Heart right ventricle (tissue), 16 donors: ENCODE data around the gene PIM3. TPM values are rescaled to one million over a fixed set of nuclear protein-coding genes. Genes with fewer than 3 reads are reported as not detected.

Experiments
- ATAC-seq, 8 donors: fragments of 200-7000 bp; cut with Tn5 transposase; one replicate each; pipeline ENCODE4 v1.9.1; 2020; ENCODE audit warnings: mild to moderate bottlenecking in 8 of 8, moderate library complexity in 8 of 8, moderate number of reproducible peaks in 1 of 8
- DNase-seq, 2 donors: peaks; one replicate each; pipeline ENCODE4 v3.0.0-alpha.2; 2020
- H3K27ac ChIP-seq, 10 donors: fragments of 200-600 bp; sonication (generic) in 2 of 10; one replicate each; pipeline versions ENCODE4 v1.5.0 to v1.8.0; 2020 to 2022; ENCODE audit warnings: mild to moderate bottlenecking in 3 of 10
- H3K27me3 ChIP-seq, 7 donors: fragments of 200-600 bp; one replicate each; pipeline ENCODE4 v1.8.0; 2021 to 2022; ENCODE audit warnings: mild to moderate bottlenecking in 2 of 7
- H3K36me3 ChIP-seq, 9 donors: fragments of 200-600 bp; sonication (generic) in 1 of 9; one replicate each; pipeline versions ENCODE4 v1.5.0 to v1.8.0; 2020 to 2022; ENCODE audit warnings: mild to moderate bottlenecking in 2 of 9
- H3K4me1 ChIP-seq, 9 donors: fragments of 200-600 bp; sonication (generic) in 1 of 9; one replicate each; pipeline versions ENCODE4 v1.5.0 to v1.8.0; 2020 to 2022; ENCODE audit warnings: mild to moderate bottlenecking in 4 of 9
- H3K4me3 ChIP-seq, 10 donors: fragments of 200-600 bp; sonication (generic) in 2 of 10; one replicate each; pipeline versions ENCODE4 v1.5.0 to v1.8.0; 2020 to 2022; ENCODE audit warnings: mild to moderate bottlenecking in 7 of 10, moderate library complexity in 2 of 10
- H3K9me3 ChIP-seq, 11 donors: fragments of 200-600 bp in 10 of 11; sonication (generic) in 2 of 11; one replicate each; pipeline versions ENCODE4 v1.5.0 to v1.8.0; 2013 to 2022; ENCODE audit warnings: mild to moderate bottlenecking in 2 of 11, control low read depth in 1 of 11, moderate library complexity in 1 of 11
- WGBS, 2 donors: extraction: QIAGEN DNeasy Blood & Tissue Kit; methylation state at CpG; one replicate each; pipeline ENCODE4 v1.1.7; 2013; ENCODE audit warnings: inconsistent platforms in 1 of 2; 5-methylcytosine and 5-hydroxymethylcytosine counted together
- intact Hi-C, 10 donors: fragments of 100-400 bp; cut with DNase I; formaldehyde crosslinking; loops; one replicate each; pipeline versions ENCODE4 v1.11.1 to v1.14.2; 2022
- microRNA-seq, 2 donors: library from miRNA; unstranded; fragments of <30 nt; microRNA quantifications; one replicate each; pipeline ENCODE4 v1.2.0, GENCODE V29; 2021
- polyA plus RNA-seq, 2 donors: library from polyadenylated mRNA; stranded (reverse); fragments of 200-250 nt; gene quantifications; one replicate each; pipeline ENCODE4 v1.2.3, GENCODE V29; 2013
- total RNA-seq, 10 donors: library from RNA; stranded (reverse); fragmentation: NEBNext Ultra II Directional in 3 of 10; extraction: Animal tissue kit (Norgen Biotek cat#: 25700) in 3 of 10; gene quantifications; one replicate each; pipeline versions ENCODE4 v1.2.1 to v1.2.4, GENCODE V29; 2021 to 2023
- TF ChIP-seq, protein P1 (sequence below), 9 donors: fragments of 200-600 bp; sonication (generic) in 2 of 9; IDR thresholded peaks; one replicate each; pipeline versions ENCODE4 v1.5.0 to v1.8.0; 2021 to 2022; ENCODE audit warnings: antibody characterized with exemption in 9 of 9, mild to moderate bottlenecking in 5 of 9, moderate library complexity in 1 of 9
- donor health status: Arrhythmogenic right ventricular cardiomyopathy.
- donor health status: ischemic (EF 13 %, LVEDD 7.1; RV severe dilation, severe dysfunction).
- donor health status: healthy with polysubstance abuse.
- donor health status: DM: no; HTN: yes; CAD: no.
- donor health status: DM: no; HTN: no; CAD: no.
- donor health status: ischemic (EF 25% LVEDD 6.9; RV normal size, moderate dysfunction).
- donor health status: ischemic (EF 25% LVEDD 5.7; RV mildly dilated, moderate dysfunction).
- donor health status: healthy.
- donor health status: DM: yes; HTN: yes; CAD: no.
- donor health status: Ischemic cardiomyopathy.
- donor health status: ischemic (EF 35%, LVEDD 5.7; RV mildly dilated, moderate dysfunction).
- donor health status: nonischemic (EF 11% LVEDD 7.7; RV severe dilation, severe dysfunction).
- donor health status: DM: yes; HTN: yes; CAD: no.
- donor health status: PGD.
- donor health status: ischemic (EF 29% LVEDD 5.4; RV normal size, mild dysfunction).
- donor health status: nonischemic (EF 23%, LVEDD 6.1; RV moderate dilation, normal function).

Gene PIM3
- total and polyA plus RNA-seq, 12 donors, result 27.4 to 81.6 (median 43.7) TPM

DNA sequence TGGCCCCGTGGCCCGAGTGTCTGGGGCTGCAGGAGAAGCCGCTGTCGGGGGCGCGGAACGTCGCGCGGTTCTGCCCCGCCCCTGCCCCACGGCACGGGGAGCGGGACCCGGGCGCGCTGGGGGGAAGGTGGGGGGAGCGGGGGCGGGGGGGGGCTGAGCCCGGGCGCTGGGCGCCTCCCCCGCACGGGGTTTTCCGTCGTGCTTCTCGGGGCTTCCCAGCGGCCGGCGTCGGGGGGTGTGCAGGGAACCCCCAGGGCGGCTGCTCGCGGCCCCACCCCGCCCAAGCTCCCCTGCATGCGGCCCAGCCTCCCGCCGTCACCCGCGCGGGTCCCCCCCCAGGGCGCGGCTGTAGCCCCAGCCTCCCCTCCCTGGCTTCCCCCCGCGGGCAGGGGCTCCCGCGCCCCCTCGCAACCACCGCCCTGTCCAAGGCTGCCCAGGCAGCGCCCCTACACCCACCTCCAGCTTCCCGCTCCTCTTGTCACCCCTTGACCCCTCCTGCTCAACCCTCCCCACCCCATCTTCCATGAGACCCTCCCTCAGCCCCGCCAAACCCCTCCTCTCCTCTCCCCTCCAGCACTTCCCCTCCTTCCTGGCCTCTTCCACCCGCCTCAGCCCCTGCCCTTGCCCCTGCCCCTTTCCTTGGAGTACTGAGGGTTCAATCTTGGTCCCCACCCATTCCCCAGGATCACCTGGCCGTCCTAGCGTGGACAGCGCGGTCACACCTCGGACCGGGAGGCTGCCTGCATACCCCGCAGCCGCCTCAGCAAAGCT lies 50.3 kb downstream of the PIM3 start:
- no peak overlapping the region for H3K4me3 ChIP-seq
- intact Hi-C loops, result no loop called here

DNA sequence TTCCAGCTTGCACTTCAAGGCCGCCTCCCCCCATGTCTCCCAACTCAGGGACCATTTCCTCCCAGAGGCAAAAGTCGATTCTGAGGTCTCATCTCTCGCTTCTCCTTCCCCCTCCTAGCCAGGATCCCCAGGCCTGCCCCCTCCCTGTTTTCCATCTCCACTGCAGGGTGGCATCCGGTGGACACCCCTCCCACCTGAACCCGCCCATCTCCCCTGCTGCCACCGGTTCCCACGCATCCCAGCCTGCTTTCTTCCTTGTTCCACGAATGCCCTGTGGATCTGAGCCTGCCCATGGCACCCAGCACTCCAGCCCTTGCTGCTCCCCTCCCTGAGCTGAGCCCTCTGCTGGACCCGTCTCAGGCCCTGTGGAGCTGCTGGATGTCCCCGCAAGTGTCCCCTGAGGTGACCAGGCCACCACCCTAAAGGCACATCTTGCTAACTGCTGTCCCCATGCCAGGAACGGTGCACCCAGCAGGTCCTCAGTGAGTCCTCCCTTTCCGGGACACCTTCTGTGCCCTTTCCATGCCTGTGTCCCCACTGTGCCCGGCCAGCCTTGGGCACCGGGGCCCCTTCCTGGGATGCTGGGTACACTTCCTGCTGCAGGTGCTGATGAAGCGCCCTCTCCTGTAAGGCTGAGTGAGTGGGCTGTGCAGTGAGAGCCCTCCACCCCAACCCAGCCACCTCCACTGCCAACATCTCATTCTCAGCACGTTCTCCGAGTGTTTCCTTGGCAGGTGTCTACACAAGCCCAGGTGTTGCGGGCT lies 51.1 kb downstream of the PIM3 start:
- H3K36me3 ChIP-seq, result no peaks in the 10 kb centered on the region
- no peaks in the 10 kb centered on the region for H3K9me3 ChIP-seq
- peaks cover 0 to 12% (median 6%) of the 10 kb centered on the region in 9 donors for H3K4me1 ChIP-seq
- WGBS, 2 donors, result 46 to 49% methylated on average over 18 of the region's 18 CpGs
- TF ChIP-seq, protein P1, sequence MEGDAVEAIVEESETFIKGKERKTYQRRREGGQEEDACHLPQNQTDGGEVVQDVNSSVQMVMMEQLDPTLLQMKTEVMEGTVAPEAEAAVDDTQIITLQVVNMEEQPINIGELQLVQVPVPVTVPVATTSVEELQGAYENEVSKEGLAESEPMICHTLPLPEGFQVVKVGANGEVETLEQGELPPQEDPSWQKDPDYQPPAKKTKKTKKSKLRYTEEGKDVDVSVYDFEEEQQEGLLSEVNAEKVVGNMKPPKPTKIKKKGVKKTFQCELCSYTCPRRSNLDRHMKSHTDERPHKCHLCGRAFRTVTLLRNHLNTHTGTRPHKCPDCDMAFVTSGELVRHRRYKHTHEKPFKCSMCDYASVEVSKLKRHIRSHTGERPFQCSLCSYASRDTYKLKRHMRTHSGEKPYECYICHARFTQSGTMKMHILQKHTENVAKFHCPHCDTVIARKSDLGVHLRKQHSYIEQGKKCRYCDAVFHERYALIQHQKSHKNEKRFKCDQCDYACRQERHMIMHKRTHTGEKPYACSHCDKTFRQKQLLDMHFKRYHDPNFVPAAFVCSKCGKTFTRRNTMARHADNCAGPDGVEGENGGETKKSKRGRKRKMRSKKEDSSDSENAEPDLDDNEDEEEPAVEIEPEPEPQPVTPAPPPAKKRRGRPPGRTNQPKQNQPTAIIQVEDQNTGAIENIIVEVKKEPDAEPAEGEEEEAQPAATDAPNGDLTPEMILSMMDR (IDR thresholded peaks at IDR 0.05), result no peak
- H3K27ac ChIP-seq, result no peak overlapping the region
- peaks cover 39 to 83% (median 73%) of the 10 kb centered on the region in 7 donors for H3K27me3 ChIP-seq
- intact Hi-C loops, result no loop called here
- DNase-seq (no peak), ATAC-seq (no peak)
- no peak overlapping the region for H3K4me3 ChIP-seq

More for the DNA sequence above, 50.3 kb downstream of the PIM3 start:
- ATAC-seq (no peak), DNase-seq (no peak)
- Histone ChIP-seq H3K27ac (no peak overlapping the region), H3K36me3 (no peaks in the 10 kb centered on the region), H3K9me3 (no peaks in the 10 kb centered on the region), H3K27me3 (peaks cover 37 to 76% (median 65%) of the 10 kb centered on the region in 7 donors), H3K4me1 (peaks cover 0 to 12% (median 6%) of the 10 kb centered on the region in 9 donors)
- TF ChIP-seq, protein P1 (IDR thresholded peaks at IDR 0.05), result no peak
- 5 to 9% methylated on average over 21 to 60 of the region's 61 CpGs for WGBS, 2 donors

DNA sequence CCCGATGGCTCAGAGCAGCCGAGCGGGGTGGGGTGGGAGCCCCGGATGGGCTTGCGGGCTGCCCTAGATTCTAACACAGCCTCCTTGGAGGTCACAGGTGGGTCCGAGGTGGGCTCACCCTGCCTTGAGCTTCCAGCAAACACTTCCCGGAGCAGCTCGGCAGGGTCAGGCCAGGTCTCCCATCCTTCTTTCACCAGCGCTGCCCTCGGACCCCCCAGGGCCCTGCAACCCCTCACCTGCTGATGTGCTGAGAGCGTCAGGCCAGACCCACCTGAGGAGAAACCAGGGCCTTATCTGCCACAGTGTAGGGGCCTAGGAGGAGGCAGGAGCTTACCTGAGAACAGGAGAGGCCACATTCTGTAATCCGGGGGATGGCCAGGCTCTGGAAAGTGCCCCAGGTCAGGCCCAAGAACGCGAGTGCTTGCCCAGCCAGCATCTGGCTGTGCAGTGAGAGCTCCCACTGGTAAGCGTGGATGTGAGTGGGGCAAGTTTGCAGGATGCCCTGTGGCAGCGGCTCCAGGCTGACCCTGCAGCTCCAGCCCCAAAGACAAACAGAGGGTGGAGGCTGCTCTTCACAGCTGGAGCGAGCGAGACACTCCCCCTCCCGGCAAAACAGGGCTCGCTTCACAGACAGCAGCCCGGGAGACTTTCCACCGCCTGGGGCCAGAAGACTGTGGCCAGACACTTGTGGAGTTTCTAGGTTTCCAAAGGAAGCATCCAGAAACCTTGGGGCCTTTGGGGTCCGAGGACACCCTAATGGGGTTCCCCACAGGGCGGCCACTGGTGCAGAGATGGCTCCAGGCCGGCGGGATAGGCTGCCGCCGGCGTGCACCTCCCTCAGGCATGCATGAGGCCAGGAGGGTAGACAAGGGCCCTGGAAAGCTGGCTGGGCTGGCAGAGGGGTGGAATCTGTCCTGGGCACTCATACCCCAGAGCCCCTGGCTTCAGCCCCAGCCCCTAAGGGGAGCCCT lies 51.9 kb downstream of the PIM3 start, which contains the start of gene IL17REL:
IL17REL (minus strand) TSS at position 555 of the 971 bp plus-strand sequence; CDS start at position 436, 119 bp downstream.
- ATAC-seq (peak in 4 of 8 donors; percentile 31 to 54 (median 40)), DNase-seq (no peak)
- Histone ChIP-seq H3K27ac (no peak within 1 kb of the TSS), H3K4me1 (peaks cover 0 to 12% (median 6%) of the 10 kb centered on the region in 9 donors), H3K9me3 (no peaks in the 10 kb centered on the region), H3K4me3 (no peak within 1 kb of the TSS), H3K27me3 (peaks cover 39 to 92% (median 81%) of the 10 kb centered on the region in 7 donors), H3K36me3 (no peaks in the 10 kb centered on the region)
- TF ChIP-seq, protein P1 (IDR thresholded peaks at IDR 0.05), result peak in 5 of 9 donors; percentile 14 to 42 (median 27)
- intact Hi-C loops, result no loop called here
- 50 to 56% methylated on average over 29 of the region's 29 CpGs for WGBS, 2 donors

Small RNA genes within 50 kb of the gene (microRNA-seq; reads per million reads assigned to microRNA genes)
- gene MIR6821, result 0 to 0.51 reads per million in 2 donors

Other genes with a start within 250 kb of the PIM3 start
- 10 to 100 TPM; 14.6 to 23.2 (median 16.9) TPM for gene BRD1, start 132.9 kb upstream of the PIM3 start, total RNA-seq
- gene BRD1, start 132.9 kb upstream of the PIM3 start, polyA plus RNA-seq, result 10 to 100 TPM in 1 of 2 donors, 1 to 10 TPM in 1; 8.2 to 22.9 TPM
- 1 to 10 TPM; 3.5 to 5.9 (median 4.4) TPM for gene ZBED4, start 106.9 kb upstream of the PIM3 start, total RNA-seq
- gene ZBED4, start 106.9 kb upstream of the PIM3 start, polyA plus RNA-seq, result 1 to 10 TPM; 2.6 to 3.2 TPM
- 10 to 100 TPM in 9 of 10 donors, 1 to 10 TPM in 1; 9.6 to 19.8 (median 16.0) TPM for gene ALG12, start 42.3 kb upstream of the PIM3 start, total RNA-seq
- 10 to 100 TPM in 1 of 2 donors, 1 to 10 TPM in 1; 9.7 to 10.4 TPM for gene ALG12, start 42.3 kb upstream of the PIM3 start, polyA plus RNA-seq
- gene CRELD2, start 42.1 kb upstream of the PIM3 start, total RNA-seq, result 10 to 100 TPM; 13.0 to 32.5 (median 19.2) TPM
- gene CRELD2, start 42.1 kb upstream of the PIM3 start, polyA plus RNA-seq, result 10 to 100 TPM; 11.0 to 90.0 TPM
- gene IL17REL, start 52.0 kb downstream of the PIM3 start, total RNA-seq, result under 1 TPM in 1 of 10 donors, not detected in 9; 0.11 TPM
- not detected for gene IL17REL, start 52.0 kb downstream of the PIM3 start, polyA plus RNA-seq
- not detected for gene TTLL8, start 97.5 kb downstream of the PIM3 start, total RNA-seq
- not detected for gene TTLL8, start 97.5 kb downstream of the PIM3 start, polyA plus RNA-seq
- 1 to 10 TPM in 1 of 10 donors, under 1 TPM in 5, not detected in 4; 0.11 to 1.6 (median 0.37) TPM for gene MLC1, start 124.7 kb downstream of the PIM3 start, total RNA-seq
- under 1 TPM; 0.03 to 0.07 TPM for gene MLC1, start 124.7 kb downstream of the PIM3 start, polyA plus RNA-seq
- gene MOV10L1, start 129.2 kb downstream of the PIM3 start, total RNA-seq, result under 1 TPM in 2 of 10 donors, not detected in 8; 0.16 to 0.42 TPM
- gene MOV10L1, start 129.2 kb downstream of the PIM3 start, polyA plus RNA-seq, result under 1 TPM; 0.16 to 0.37 TPM
- gene PANX2, start 210.0 kb downstream of the PIM3 start, total RNA-seq, result under 1 TPM in 7 of 10 donors, not detected in 3; 0.15 to 0.61 (median 0.22) TPM
- gene PANX2, start 210.0 kb downstream of the PIM3 start, polyA plus RNA-seq, result under 1 TPM; 0.07 to 0.09 TPM
- gene TRABD, start 225.1 kb downstream of the PIM3 start, total RNA-seq, result 10 to 100 TPM; 13.6 to 24.9 (median 16.4) TPM
- 10 to 100 TPM; 31.6 to 40.8 TPM for gene TRABD, start 225.1 kb downstream of the PIM3 start, polyA plus RNA-seq
- gene SELENOO, start 240.2 kb downstream of the PIM3 start, total RNA-seq, result 10 to 100 TPM in 9 of 10 donors, 1 to 10 TPM in 1; 9.6 to 24.6 (median 11.9) TPM
- gene SELENOO, start 240.2 kb downstream of the PIM3 start, polyA plus RNA-seq, result 10 to 100 TPM; 22.6 to 29.8 TPM